ENCODE results near the gene SMARCC1.
A peak's percentile ranks its signal among the peaks of the same experiment; 100 is the strongest.

Gene SMARCC1

DNA sequence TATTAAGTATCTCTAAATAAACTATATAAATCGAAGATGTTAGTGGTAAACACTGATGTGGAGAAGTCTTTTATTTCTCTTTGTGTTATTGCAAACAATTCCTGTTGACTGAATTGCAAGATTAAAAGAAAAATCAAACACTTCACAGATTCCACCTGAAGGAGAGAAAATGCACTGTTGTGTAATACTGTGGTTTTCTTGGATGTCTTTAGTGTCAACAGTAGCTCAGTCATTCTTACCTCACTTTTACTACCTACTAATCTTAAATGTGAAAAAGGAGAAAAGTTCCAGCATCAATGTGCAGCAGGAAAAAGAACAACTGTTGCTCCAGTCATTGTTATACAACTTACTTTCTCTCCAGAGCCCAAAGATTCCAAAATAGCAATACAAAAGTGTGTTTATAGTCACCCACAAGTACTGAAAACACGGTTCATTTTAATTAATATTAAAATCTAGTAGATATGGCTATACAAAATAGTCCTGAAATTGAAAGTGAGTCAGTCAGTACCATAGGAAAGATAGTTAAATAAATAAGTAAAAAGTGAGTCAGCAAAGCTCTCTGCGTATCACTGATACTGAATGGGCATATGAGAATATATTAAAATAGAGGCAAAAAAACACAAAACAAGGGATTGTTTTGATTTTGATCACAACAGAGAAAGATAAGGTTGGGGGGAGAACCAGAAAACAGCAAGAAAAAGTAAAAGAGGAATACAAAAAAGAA lies 112.5 kb downstream of the SMARCC1 start:
- H3K4me3 ChIP-seq (ENCODE audit: low read length), result no peak overlapping the region
- TF ChIP-seq, protein P1, sequence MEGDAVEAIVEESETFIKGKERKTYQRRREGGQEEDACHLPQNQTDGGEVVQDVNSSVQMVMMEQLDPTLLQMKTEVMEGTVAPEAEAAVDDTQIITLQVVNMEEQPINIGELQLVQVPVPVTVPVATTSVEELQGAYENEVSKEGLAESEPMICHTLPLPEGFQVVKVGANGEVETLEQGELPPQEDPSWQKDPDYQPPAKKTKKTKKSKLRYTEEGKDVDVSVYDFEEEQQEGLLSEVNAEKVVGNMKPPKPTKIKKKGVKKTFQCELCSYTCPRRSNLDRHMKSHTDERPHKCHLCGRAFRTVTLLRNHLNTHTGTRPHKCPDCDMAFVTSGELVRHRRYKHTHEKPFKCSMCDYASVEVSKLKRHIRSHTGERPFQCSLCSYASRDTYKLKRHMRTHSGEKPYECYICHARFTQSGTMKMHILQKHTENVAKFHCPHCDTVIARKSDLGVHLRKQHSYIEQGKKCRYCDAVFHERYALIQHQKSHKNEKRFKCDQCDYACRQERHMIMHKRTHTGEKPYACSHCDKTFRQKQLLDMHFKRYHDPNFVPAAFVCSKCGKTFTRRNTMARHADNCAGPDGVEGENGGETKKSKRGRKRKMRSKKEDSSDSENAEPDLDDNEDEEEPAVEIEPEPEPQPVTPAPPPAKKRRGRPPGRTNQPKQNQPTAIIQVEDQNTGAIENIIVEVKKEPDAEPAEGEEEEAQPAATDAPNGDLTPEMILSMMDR (conservative IDR thresholded peaks at IDR 0.05; ENCODE audit: low read length), result no peak
- DNase-seq (ENCODE audit: low read depth), result no peak

DNA sequence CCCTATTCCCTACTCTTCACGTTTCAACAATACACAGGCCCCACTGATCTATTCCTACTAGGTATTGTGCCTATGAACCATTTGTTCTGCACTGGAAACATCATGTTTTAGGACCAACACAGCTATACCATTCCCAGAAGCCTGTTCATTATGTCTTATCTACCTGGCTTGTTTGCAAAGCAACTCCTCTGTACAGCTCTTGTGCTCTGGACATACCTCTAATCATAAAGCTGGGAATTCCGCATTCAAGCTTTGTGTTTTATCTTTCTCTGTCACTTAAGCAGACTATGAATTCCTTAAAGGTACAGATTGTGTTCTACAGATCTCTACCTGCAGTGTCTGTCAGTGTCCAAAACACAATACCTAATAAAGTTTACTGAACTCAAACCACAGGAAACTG lies 115.6 kb downstream of the SMARCC1 start:
- no peak overlapping the region for H3K4me3 ChIP-seq (ENCODE audit: low read length)
- no peak for DNase-seq (ENCODE audit: low read depth)
- TF ChIP-seq, protein P1 (conservative IDR thresholded peaks at IDR 0.05; ENCODE audit: low read length), result no peak

DNA sequence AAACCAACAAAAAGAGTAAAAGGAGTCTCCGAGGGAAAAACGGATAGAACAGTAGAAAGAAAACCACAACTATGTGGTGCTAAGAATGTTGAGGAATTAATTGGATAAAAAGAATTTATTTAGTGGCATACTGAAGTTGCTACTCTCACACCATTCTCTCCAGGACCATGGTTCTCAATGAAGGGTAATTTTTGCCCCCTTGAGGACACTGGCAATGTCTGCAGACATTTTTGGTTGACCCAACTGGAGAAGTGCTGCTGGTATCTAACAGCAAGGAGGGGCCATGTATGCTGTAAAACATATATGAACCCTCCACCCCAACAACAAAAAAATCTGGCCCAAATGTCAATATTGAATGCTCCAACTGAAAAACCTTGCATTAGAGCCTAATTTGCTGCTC lies 117.2 kb downstream of the SMARCC1 start:
- TF ChIP-seq, protein P1 (conservative IDR thresholded peaks at IDR 0.05; ENCODE audit: low read length), result peak; percentile 52

DNA sequence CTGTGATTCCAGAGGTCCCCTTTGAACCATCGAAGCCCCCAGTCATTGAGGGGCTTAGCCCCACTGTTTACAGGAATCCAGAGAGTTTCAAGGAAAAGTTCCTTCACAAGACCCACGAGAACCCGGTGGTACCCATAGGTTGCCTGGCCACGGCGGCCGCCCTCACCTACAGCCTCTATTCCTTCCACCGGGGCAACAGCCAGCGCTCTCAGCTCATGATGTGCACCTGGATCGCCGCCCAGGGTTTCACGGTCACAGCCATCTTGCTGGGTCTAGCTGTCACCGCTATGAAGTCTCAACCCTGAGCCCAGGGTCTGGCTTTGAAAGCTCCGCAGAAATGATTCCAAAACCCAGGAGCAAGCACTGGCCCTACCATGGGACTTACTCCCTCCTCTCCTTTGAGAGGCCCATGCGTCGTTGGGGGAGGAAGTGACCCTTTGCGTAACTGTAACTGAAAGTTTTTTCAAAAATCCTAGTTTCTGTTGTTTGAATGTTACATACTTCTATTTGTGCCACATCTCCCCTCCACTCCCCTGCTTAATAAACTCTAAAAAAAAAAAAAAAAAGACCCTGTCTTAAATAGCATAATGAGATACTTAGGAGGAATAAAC lies 118.0 kb downstream of the SMARCC1 start:
- TF ChIP-seq, protein P1 (conservative IDR thresholded peaks at IDR 0.05; ENCODE audit: low read length), result no peak
- no peak overlapping the region for H3K4me3 ChIP-seq (ENCODE audit: low read length)
- DNase-seq (ENCODE audit: low read depth), result no peak

More for the DNA sequence above, 117.2 kb downstream of the SMARCC1 start:
- no peak overlapping the region for H3K4me3 ChIP-seq (ENCODE audit: low read length)
- peak; percentile 42 for DNase-seq (ENCODE audit: low read depth)

DNA sequence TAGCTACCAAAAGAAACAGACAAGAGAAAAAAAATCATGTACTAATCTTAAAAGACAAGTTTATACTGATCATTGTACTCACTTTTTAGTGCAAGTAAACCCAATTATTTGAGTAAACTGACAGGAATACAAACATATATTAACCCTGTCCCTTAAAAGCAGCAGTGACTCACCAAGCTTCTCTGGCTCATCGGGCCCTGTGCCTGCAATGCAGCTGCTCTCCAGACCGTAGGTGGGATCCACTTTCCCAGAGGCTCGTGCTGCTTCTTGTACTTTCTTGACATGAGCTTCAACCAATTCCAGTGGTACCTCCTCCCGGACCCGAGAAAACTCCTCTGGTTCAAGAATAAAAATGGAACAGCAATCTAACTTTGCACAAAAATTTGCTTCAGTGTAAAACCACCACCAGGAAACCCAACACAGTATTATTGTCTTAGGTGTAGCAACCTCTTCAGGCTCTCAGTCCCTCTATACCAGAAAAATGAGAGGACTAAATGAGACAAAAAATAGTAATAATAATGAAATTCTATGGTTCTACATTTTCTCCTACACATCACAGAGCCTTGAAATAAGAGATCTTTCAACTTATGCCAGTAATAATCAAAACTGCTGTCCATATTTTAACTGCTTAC lies 120.5 kb downstream of the SMARCC1 start:
- peak; percentile 50 for DNase-seq (ENCODE audit: low read depth)
- TF ChIP-seq, protein P1 (conservative IDR thresholded peaks at IDR 0.05; ENCODE audit: low read length), result no peak
- no peak overlapping the region for H3K4me3 ChIP-seq (ENCODE audit: low read length)

DNA sequence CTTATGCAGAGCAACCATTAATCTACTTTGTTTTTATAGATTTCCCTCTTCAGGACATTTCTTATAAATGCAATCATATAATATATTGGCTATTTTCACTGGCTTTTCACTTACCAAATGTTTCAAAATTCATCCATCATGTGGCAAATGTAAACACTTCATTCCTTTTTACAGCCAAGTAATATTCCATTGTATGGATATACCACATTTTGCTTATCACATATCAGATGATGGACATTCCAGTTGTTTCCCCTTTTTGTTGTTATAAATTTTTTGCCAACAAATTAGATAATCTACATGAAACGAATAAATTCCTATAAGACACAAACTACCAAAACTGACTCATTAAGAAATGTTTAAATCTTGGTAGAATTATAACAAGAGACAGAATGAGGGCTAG lies 123.2 kb downstream of the SMARCC1 start:
- TF ChIP-seq, protein P1 (conservative IDR thresholded peaks at IDR 0.05; ENCODE audit: low read length), result no peak
- no peak overlapping the region for H3K4me3 ChIP-seq (ENCODE audit: low read length)
- no peak for DNase-seq (ENCODE audit: low read depth)

Measured in AG10803 (cell line).